NT2/D1 (cell line): Measurements from ENCODE around the gene ALDH3B1.

Experiments used
- SUZ12 ChIP-seq: IDR thresholded peaks from 2 replicates; pipeline ENCODE4 v1.6.1; 2011; ENCODE audit not compliant: insufficient read length, insufficient read depth; ENCODE audit errors: extremely low read depth
- YY1 ChIP-seq: IDR thresholded peaks from 2 replicates; pipeline ENCODE4 v1.6.1; 2011; ENCODE audit not compliant: insufficient read length, insufficient read depth
- ZNF274 ChIP-seq: IDR thresholded peaks from 2 replicates; pipeline ENCODE4 v1.6.1; 2011; ENCODE audit warnings: mild to moderate bottlenecking, low read depth, low read length

DNA sequence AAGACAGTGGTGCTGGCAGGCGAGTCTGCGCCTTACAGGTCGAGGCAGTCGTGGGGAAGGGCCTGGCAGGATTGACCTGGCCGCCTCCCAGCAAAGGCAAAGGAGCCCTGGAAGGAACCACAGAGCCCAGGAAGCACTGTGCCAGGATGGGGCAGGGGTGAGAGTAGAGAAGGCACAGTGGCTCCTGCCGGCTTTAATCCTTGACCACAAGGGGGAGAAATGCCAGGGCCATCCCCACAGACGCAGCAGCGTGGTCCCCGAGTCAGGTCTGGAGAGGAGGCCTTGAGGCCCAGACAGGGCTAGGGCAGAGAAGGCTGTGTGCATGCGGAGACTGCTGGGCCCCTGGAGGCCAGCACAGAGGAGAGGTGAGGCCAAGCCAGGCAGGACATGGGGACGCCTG is 10.4 kb downstream of the ALDH3B1 start:
- TF ChIP-seq ZNF274 (no peak), SUZ12 (no peak), YY1 (no peak)
